ENCODE data around the gene SLC2A5. TPM values are rescaled to one million over a fixed set of nuclear protein-coding genes. Genes with fewer than 3 reads are reported as not detected.

Gene SLC2A5
- total and polyA plus RNA-seq, 10 donors, result 2.9 to 23.6 (median 6.9) TPM

GRCh38 chr1:9085306-9085940 is 16.0 kb upstream of the SLC2A5 start:
- H3K4me1 ChIP-seq, result peaks cover 14 to 72% (median 35%) of the 10 kb centered on the region in 6 donors
- no peak overlapping the region for H3K4me3 ChIP-seq
- TF ChIP-seq POLR2AphosphoS5 (IDR thresholded peaks at IDR 0.05), result no peak
- TF ChIP-seq POLR2A (IDR thresholded peaks at IDR 0.05), result no peak
- TF ChIP-seq CTCF (IDR thresholded peaks at IDR 0.05 in 8 of 11, conservative IDR thresholded peaks at IDR 0.05 in 3 of 11), result no peak
- 49 to 64% (median 60%) methylated on average over 7 of the region's 7 CpGs for WGBS, 5 donors
- intact Hi-C loops (cut with DNase I; ENCODE audit: low total_unique reads), result no loop called here
- no peak for DNase-seq
- no peaks in the 10 kb centered on the region for H3K9me3 ChIP-seq
- H3K36me3 ChIP-seq, result no peaks in the 10 kb centered on the region
- no peaks in the 10 kb centered on the region for H3K27me3 ChIP-seq (replicated peaks in 1 of 7)
- peak overlapping the region in 7 of 8 donors; percentile 16 to 77 (median 40) for H3K27ac ChIP-seq

- H3K27ac ChIP-seq, result peak overlapping the region in 7 of 8 donors; percentile 16 to 77 (median 40)
- H3K4me1 ChIP-seq, result peaks cover 14 to 77% (median 37%) of the 10 kb centered on the region in 6 donors
- no peaks in the 10 kb centered on the region for H3K36me3 ChIP-seq
- DNase-seq, result no peak
- H3K27me3 ChIP-seq (replicated peaks in 1 of 7), result no peaks in the 10 kb centered on the region
- H3K9me3 ChIP-seq, result no peaks in the 10 kb centered on the region
- TF ChIP-seq POLR2A (IDR thresholded peaks at IDR 0.05), result no peak
- no peak for TF ChIP-seq CTCF (IDR thresholded peaks at IDR 0.05 in 8 of 11, conservative IDR thresholded peaks at IDR 0.05 in 3 of 11)
- TF ChIP-seq POLR2AphosphoS5 (IDR thresholded peaks at IDR 0.05), result no peak
- WGBS, 5 donors, result 32 to 43% (median 41%) methylated on average over 8 of the region's 8 CpGs
- intact Hi-C loops (cut with DNase I; ENCODE audit: low total_unique reads), result no loop called here
- H3K4me3 ChIP-seq, result no peak overlapping the region
Measured at GRCh38 chr1:9084906-9085305, 15.5 kb upstream of the SLC2A5 start.

- DNase-seq, result no peak
- peak overlapping the region in 1 of 8 donors; percentile 74 for H3K27ac ChIP-seq
- H3K36me3 ChIP-seq, result no peaks in the 10 kb centered on the region
- TF ChIP-seq POLR2AphosphoS5 (IDR thresholded peaks at IDR 0.05), result no peak
- no peak for TF ChIP-seq POLR2A (IDR thresholded peaks at IDR 0.05)
- TF ChIP-seq CTCF (IDR thresholded peaks at IDR 0.05 in 8 of 11, conservative IDR thresholded peaks at IDR 0.05 in 3 of 11), result no peak
- no peak overlapping the region for H3K4me3 ChIP-seq
- 83 to 92% (median 88%) methylated on average over 3 of the region's 3 CpGs for WGBS, 5 donors
- H3K27me3 ChIP-seq (replicated peaks in 1 of 7), result peaks cover 0 to 10% (median 0%) of the 10 kb centered on the region in 7 donors
- intact Hi-C loops (cut with DNase I; ENCODE audit: low total_unique reads), result no loop called here
- H3K9me3 ChIP-seq, result no peaks in the 10 kb centered on the region
- H3K4me1 ChIP-seq, result peaks cover 22 to 99% (median 58%) of the 10 kb centered on the region in 6 donors
Measured at GRCh38 chr1:9081473-9081872, 12.0 kb upstream of the SLC2A5 start.

- TF ChIP-seq POLR2A (IDR thresholded peaks at IDR 0.05) (no peak), CTCF (IDR thresholded peaks at IDR 0.05 in 8 of 11, conservative IDR thresholded peaks at IDR 0.05 in 3 of 11) (no peak), POLR2AphosphoS5 (IDR thresholded peaks at IDR 0.05) (no peak)
- 79 to 91% (median 86%) methylated on average over 6 of the region's 6 CpGs for WGBS, 5 donors
- peaks cover 20 to 99% (median 62%) of the 10 kb centered on the region in 6 donors for H3K4me1 ChIP-seq
- intact Hi-C loops (cut with DNase I; ENCODE audit: low total_unique reads), result no loop called here
- no peaks in the 10 kb centered on the region for H3K36me3 ChIP-seq
- H3K27ac ChIP-seq, result no peak overlapping the region
- peaks cover 0 to 10% (median 0%) of the 10 kb centered on the region in 7 donors for H3K27me3 ChIP-seq (replicated peaks in 1 of 7)
- DNase-seq, result no peak
- H3K9me3 ChIP-seq, result no peaks in the 10 kb centered on the region
- H3K4me3 ChIP-seq, result no peak overlapping the region
Measured at GRCh38 chr1:9080705-9081291, 11.4 kb upstream of the SLC2A5 start.

Measured in spleen (tissue), 11 donors.